Endothelial cell of umbilical vein (primary cell): ENCODE results near the gene AUTS2.

Experiments used
- CTCF ChIP-seq, 2 donors: IDR thresholded peaks; 1 replicate in 1 of 2; 2 replicates in 1 of 2; pipeline ENCODE4 v1.5.1; 2011; ENCODE audit warnings: low read length in 2 of 2, mild to moderate bottlenecking in 2 of 2, moderate library complexity in 2 of 2, control low read depth in 1 of 2, inconsistent platforms in 1 of 2, low read depth in 1 of 2; ENCODE audit not compliant: insufficient read depth in 1 of 2; ENCODE audit errors: extremely low read depth in 1 of 2
- EZH2 ChIP-seq: IDR thresholded peaks from 2 replicates; pipeline ENCODE4 v1.6.1; 2012; ENCODE audit warnings: borderline replicate concordance, low read depth, mild to moderate bottlenecking, moderate library complexity, low read length, inconsistent platforms; ENCODE audit not compliant: severe bottlenecking
- FOS ChIP-seq: IDR thresholded peaks from 2 replicates; pipeline ENCODE4 v1.6.1; 2011; ENCODE audit warnings: mild to moderate bottlenecking, low read length, moderate library complexity, borderline replicate concordance; ENCODE audit not compliant: insufficient read depth
- MAX ChIP-seq: IDR thresholded peaks from 2 replicates; pipeline ENCODE4 v1.6.1; 2011; ENCODE audit not compliant: insufficient read depth, insufficient read length
- MYC ChIP-seq: IDR thresholded peaks from one replicate; pipeline ENCODE4 v1.6.1; 2011; ENCODE audit warnings: mild to moderate bottlenecking, low read depth, low read length
- POLR2A ChIP-seq: IDR thresholded peaks from 2 replicates; pipeline ENCODE4 v1.6.1; 2012; ENCODE audit warnings: low read depth, mild to moderate bottlenecking, control low read depth, low read length
- POLR2AphosphoS5 ChIP-seq: IDR thresholded peaks from 2 replicates; pipeline ENCODE4 v1.6.1; 2012; ENCODE audit warnings: low read depth, mild to moderate bottlenecking, control low read depth, low read length, moderate library complexity; ENCODE audit not compliant: insufficient read depth

GRCh38 chr7:70779321-70779720 is 1181.0 kb downstream of the AUTS2 start:
- TF ChIP-seq CTCF (IDR thresholded peaks at IDR 0.05; ENCODE audit: extremely low read depth in 1 of 2, insufficient read depth in 1 of 2, low read depth in 1 of 2, low read length in 2 of 2) (no peak), FOS (no peak), POLR2A (no peak), EZH2 (no peak), POLR2AphosphoS5 (no peak), MAX (no peak), MYC (no peak)
